Mesendoderm (in vitro differentiated cells): ENCODE data around the gene PKD1.

Experiments used
- DNase-seq: peaks from one replicate; pipeline ENCODE4 v3.0.0; 2013
- H2AK5ac ChIP-seq: 2 replicates; pipeline ENCODE4 v1.6.1; 2013; ENCODE audit warnings: low read length, inconsistent platforms
- H2BK120ac ChIP-seq: 2 replicates; pipeline ENCODE4 v1.6.1; 2013; ENCODE audit warnings: low read depth, mild to moderate bottlenecking, low read length, moderate library complexity, mixed read lengths
- H2BK15ac ChIP-seq: replicated peaks from 2 replicates; pipeline ENCODE4 v1.6.1; 2013; ENCODE audit warnings: low read depth, mild to moderate bottlenecking, moderate library complexity
- H2BK5ac ChIP-seq: 2 replicates; pipeline ENCODE4 v1.6.1; 2013; ENCODE audit warnings: low read length, inconsistent platforms
- H3K18ac ChIP-seq: 2 replicates; pipeline ENCODE4 v1.6.1; 2013; ENCODE audit warnings: mild to moderate bottlenecking, low read length, mixed read lengths
- H3K23ac ChIP-seq: one replicate; pipeline ENCODE4 v1.6.1; 2013; ENCODE audit warnings: low read length
- H3K27ac ChIP-seq: 2 replicates; pipeline ENCODE4 v1.5.1; 2013; ENCODE audit warnings: low read depth, mild to moderate bottlenecking, inconsistent platforms, low read length, moderate library complexity
- H3K27me3 ChIP-seq: 2 replicates; pipeline ENCODE4 v1.6.1; 2013; ENCODE audit warnings: low read length, control low read depth, mild to moderate bottlenecking, inconsistent platforms; ENCODE audit not compliant: insufficient read depth, poor library complexity
- H3K36me3 ChIP-seq: 2 replicates; pipeline ENCODE4 v1.6.1; 2013; ENCODE audit warnings: low read length, inconsistent platforms; ENCODE audit not compliant: control insufficient read depth, insufficient read depth
- H3K4ac ChIP-seq: one replicate; pipeline ENCODE4 v1.6.1; 2013; ENCODE audit warnings: low read depth, mild to moderate bottlenecking, low read length, moderate library complexity
- H3K4me1 ChIP-seq: 2 replicates; pipeline ENCODE4 v1.6.1; 2013; ENCODE audit warnings: low read depth, low read length, inconsistent platforms; ENCODE audit not compliant: control insufficient read depth
- H3K4me2 ChIP-seq: 2 replicates; pipeline ENCODE4 v1.6.1; 2013; ENCODE audit warnings: low read length
- H3K4me3 ChIP-seq: 2 replicates; pipeline ENCODE4 v1.5.1; 2013; ENCODE audit warnings: mild to moderate bottlenecking, low read length
- H3K56ac ChIP-seq: one replicate; pipeline ENCODE4 v1.6.1; 2013; ENCODE audit warnings: low read length
- H3K79me1 ChIP-seq: 2 replicates; pipeline ENCODE4 v1.6.1; 2013; ENCODE audit warnings: low read length, inconsistent platforms
- H3K79me2 ChIP-seq: 2 replicates; pipeline ENCODE4 v1.6.1; 2013; ENCODE audit warnings: mild to moderate bottlenecking, low read length; ENCODE audit not compliant: control insufficient read depth, insufficient read depth
- H3K9ac ChIP-seq: 2 replicates; pipeline ENCODE4 v1.6.1; 2013; ENCODE audit warnings: low read length, inconsistent platforms
- H4K5ac ChIP-seq: one replicate; pipeline ENCODE4 v1.6.1; 2013; ENCODE audit warnings: low read length
- H4K8ac ChIP-seq: one replicate; pipeline ENCODE4 v1.6.1; 2013; ENCODE audit warnings: low read depth, mild to moderate bottlenecking, control low read depth, low read length, moderate library complexity
- WGBS: extraction: QIAGEN DNeasy Blood & Tissue Kit; methylation state at CpG from one replicate; pipeline ENCODE4 v1.1.7; 2013; ENCODE audit warnings: low lambda C conversion rate, missing lambda C conversion rate; ENCODE audit not compliant: insufficient coverage; ENCODE audit errors: extremely low coverage; 5-methylcytosine and 5-hydroxymethylcytosine counted together

The PKD1 gene

GRCh38 chr16:2096853-2097595 is 38.7 kb downstream of the PKD1 start:
- Histone ChIP-seq H3K56ac (no peak overlapping the region), H3K4me2 (no peak overlapping the region), H3K36me3 (peaks cover 2% of the 10 kb centered on the region), H2BK120ac (no peak overlapping the region), H3K9ac (no peak overlapping the region), H3K79me2 (no peaks in the 10 kb centered on the region), H2BK5ac (no peak overlapping the region), H3K23ac (no peak overlapping the region), H4K5ac (no peak overlapping the region), H3K27ac (no peak overlapping the region), H3K4me3 (no peak overlapping the region), H4K8ac (no peak overlapping the region), H3K79me1 (no peaks in the 10 kb centered on the region), H3K18ac (no peak overlapping the region), H3K4me1 (no peaks in the 10 kb centered on the region), H2BK15ac (no peak overlapping the region), H3K27me3 (no peaks in the 10 kb centered on the region), H2AK5ac (no peak overlapping the region), H3K4ac (no peak overlapping the region)
- no peak for DNase-seq
- WGBS = no CpG with 5 or more reads among the region's 25 CpGs

DNA sequence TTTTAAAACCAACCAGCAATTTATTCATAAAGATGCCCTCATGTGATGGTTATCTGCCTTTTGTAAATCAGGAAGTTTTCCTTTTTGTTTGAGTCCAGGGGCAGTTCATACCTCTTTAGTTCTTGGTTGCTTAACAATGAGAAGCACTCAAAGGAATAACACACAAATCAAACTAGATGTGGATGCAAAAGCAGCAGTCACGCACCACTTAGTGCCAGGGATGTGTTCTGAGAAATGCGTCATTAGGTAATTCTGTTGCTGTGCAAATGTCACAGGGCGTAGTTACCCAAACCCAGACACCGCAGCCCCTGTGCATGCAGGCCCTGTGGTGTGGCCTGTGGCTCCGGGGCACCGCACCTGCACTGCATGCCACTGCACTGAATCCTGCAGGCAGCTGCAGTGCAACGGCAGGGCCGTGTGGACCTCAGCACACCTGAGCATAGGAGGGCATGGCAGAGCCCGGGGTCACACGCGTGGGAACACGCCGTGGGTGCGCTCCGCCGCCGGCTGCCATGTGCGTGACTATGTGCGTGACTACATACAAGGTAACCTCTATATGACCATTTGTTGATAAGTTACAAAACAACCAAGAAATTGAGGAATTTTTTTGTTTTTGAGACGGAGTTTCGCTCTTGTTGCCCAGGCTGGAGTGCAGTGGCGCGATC is 39.6 kb downstream of the PKD1 start:
- Histone ChIP-seq H3K79me1 (no peaks in the 10 kb centered on the region), H2BK5ac (no peak overlapping the region), H3K79me2 (no peaks in the 10 kb centered on the region), H3K4me1 (no peaks in the 10 kb centered on the region), H3K23ac (no peak overlapping the region), H2AK5ac (no peak overlapping the region), H3K9ac (no peak overlapping the region), H3K27me3 (no peaks in the 10 kb centered on the region), H4K5ac (no peak overlapping the region), H3K4ac (no peak overlapping the region), H3K4me3 (no peak overlapping the region), H3K4me2 (no peak overlapping the region), H3K18ac (no peak overlapping the region), H2BK120ac (no peak overlapping the region), H3K56ac (no peak overlapping the region), H2BK15ac (no peak overlapping the region), H3K27ac (no peak overlapping the region), H3K36me3 (peaks cover 2% of the 10 kb centered on the region), H4K8ac (no peak overlapping the region)
- DNase-seq = no peak
- WGBS = no CpG with 5 or more reads among the region's 23 CpGs

- no CpG with 5 or more reads among the region's 26 CpGs for WGBS
- peaks cover 2% of the 10 kb centered on the region for H3K36me3 ChIP-seq
- no peak for DNase-seq
Observed at GRCh38 chr16:2095315-2095853, 40.3 kb downstream of the PKD1 start.

GRCh38 chr16:2093793-2094192 is 41.9 kb downstream of the PKD1 start:
- Histone ChIP-seq H3K27me3 (no peaks in the 10 kb centered on the region), H3K27ac (no peak overlapping the region), H2BK5ac (no peak overlapping the region), H3K9ac (no peak overlapping the region), H3K79me1 (no peaks in the 10 kb centered on the region), H3K79me2 (no peaks in the 10 kb centered on the region), H3K36me3 (peaks cover 2% of the 10 kb centered on the region), H3K56ac (no peak overlapping the region), H3K4me2 (no peak overlapping the region), H2BK120ac (no peak overlapping the region), H3K23ac (no peak overlapping the region), H3K4me1 (peaks cover 1% of the 10 kb centered on the region), H2AK5ac (no peak overlapping the region), H4K8ac (no peak overlapping the region), H4K5ac (no peak overlapping the region), H3K4me3 (no peak overlapping the region), H3K18ac (no peak overlapping the region), H2BK15ac (no peak overlapping the region), H3K4ac (no peak overlapping the region)
- DNase-seq = no peak
- no CpG with 5 or more reads among the region's 15 CpGs for WGBS

More at GRCh38 chr16:2095315-2095853, 40.3 kb downstream of the PKD1 start:
- H3K56ac ChIP-seq = no peak overlapping the region
- H4K5ac ChIP-seq = no peak overlapping the region
- H3K23ac ChIP-seq = no peak overlapping the region
- H4K8ac ChIP-seq = no peak overlapping the region
- no peak overlapping the region for H3K4me3 ChIP-seq
- no peak overlapping the region for H2BK120ac ChIP-seq
- no peaks in the 10 kb centered on the region for H3K79me2 ChIP-seq
- no peak overlapping the region for H3K18ac ChIP-seq
- H3K79me1 ChIP-seq = no peaks in the 10 kb centered on the region
- H3K27ac ChIP-seq = no peak overlapping the region
- no peak overlapping the region for H2AK5ac ChIP-seq
- H3K27me3 ChIP-seq = no peaks in the 10 kb centered on the region
- no peak overlapping the region for H2BK15ac ChIP-seq
- H3K9ac ChIP-seq = no peak overlapping the region
- H3K4me1 ChIP-seq = peaks cover 1% of the 10 kb centered on the region
- H3K4ac ChIP-seq = no peak overlapping the region
- H3K4me2 ChIP-seq = no peak overlapping the region
- no peak overlapping the region for H2BK5ac ChIP-seq

GRCh38 chr16:2092866-2093265 is 42.8 kb downstream of the PKD1 start:
- H2AK5ac ChIP-seq = no peak overlapping the region
- H3K4me3 ChIP-seq = no peak overlapping the region
- no peak overlapping the region for H3K4me2 ChIP-seq
- peaks cover 1% of the 10 kb centered on the region for H3K4me1 ChIP-seq
- no peak overlapping the region for H4K5ac ChIP-seq
- no peak overlapping the region for H3K4ac ChIP-seq
- H3K23ac ChIP-seq = no peak overlapping the region
- no peak overlapping the region for H2BK15ac ChIP-seq
- H3K36me3 ChIP-seq = peaks cover 2% of the 10 kb centered on the region
- H3K18ac ChIP-seq = no peak overlapping the region
- H3K79me2 ChIP-seq = no peaks in the 10 kb centered on the region
- H4K8ac ChIP-seq = no peak overlapping the region
- no peaks in the 10 kb centered on the region for H3K27me3 ChIP-seq
- no peak overlapping the region for H2BK5ac ChIP-seq
- DNase-seq = no peak
- H3K27ac ChIP-seq = no peak overlapping the region
- no peak overlapping the region for H3K9ac ChIP-seq
- WGBS = no CpG with 5 or more reads among the region's 13 CpGs
- H2BK120ac ChIP-seq = no peak overlapping the region
- H3K79me1 ChIP-seq = no peaks in the 10 kb centered on the region
- no peak overlapping the region for H3K56ac ChIP-seq
